T-helper 22 cell (primary cell): ENCODE data around the gene HSBP1L1.
"Not testable (repeated sequence)": the region's sequence is repeated elsewhere in the genome, so short reads cannot be mapped to it uniquely, and the experiment has no call there.

ENCODE experiments used
- DNase-seq: peaks from one replicate; pipeline ENCODE4 v3.0.0-alpha.2; 2020; ENCODE audit warnings: low read depth

The HSBP1L1 gene

DNA sequence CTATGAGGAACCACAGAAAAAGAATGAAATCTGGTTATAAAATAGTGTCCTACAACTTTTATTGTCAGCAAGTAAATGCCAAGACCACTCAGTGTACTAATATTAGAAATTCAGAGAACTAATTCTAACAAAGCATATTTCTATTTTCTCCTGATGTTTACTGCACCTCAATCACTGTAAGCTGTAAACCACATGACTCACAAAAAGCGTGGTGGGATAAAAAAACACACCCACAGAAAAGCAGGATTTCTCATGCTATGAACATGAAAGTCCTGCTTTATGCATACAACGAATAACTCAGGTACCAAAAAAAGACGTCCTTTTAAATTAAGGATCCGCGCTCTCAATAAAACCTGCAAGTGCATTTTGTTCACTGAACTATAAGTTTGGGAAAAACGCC, 23.1 kb downstream of the HSBP1L1 start:
- no peak for DNase-seq

DNA sequence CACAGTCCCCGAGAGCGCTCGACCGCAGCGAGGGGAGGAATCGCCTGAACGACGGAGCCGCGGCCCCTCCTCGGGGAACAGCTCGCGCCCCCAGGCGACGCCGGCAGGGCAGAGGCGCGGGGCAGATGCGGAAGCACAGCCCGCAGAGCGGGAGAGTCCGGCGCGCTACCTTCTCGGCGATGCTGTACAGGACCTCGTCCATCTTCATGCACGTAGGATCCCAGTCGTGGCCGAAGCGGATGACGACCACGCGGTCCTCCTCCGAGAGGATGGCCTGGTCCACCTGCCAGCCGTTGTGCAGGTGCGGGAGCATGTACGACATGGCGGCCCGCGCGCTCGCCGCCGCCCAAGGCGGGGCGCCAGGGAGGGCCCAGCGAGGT, 23.6 kb downstream of the HSBP1L1 start:
- DNase-seq, result peak; percentile 37

DNA sequence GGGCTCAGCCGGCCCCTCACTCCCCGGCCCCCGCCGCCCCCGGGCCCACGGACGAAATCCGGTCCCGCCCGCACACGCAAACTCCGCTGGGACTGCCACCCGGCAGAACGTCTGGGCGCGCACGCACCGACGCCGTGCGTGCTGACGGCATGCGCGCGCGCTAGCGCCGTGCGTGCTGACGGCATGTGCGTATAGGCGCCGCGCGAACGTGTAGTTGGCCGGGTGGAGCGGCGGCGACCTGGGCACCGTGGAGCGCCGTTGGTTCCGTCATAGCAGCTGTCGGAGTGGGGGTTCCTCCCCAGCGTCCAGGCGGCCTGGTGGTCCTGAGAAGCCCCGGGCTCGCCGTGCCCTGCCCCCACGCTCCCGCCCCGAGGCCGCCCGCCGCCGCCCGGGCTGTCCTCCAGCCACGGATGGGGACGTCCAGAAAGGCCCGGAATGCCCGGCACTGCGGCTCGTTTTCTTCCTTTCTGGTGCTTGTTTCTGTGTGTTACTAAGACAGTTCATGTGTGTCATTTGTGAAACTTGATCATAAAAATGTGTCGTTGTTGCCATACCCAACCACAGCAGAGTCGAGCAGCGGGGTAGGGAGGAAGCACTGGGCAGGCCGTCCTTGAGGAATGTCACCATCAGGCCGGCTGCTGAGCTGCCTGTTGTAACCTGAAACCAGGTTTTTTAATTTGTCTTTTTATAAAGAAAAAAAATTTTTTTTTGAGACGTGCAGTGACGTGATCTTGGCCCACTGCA, 24.2 kb downstream of the HSBP1L1 start, which contains the start of gene TXNL4A:
Gene TXNL4A, minus strand, starts transcription at position 113 of the 744 bp plus-strand sequence. CDS start 171 bp downstream, outside the sequence.
- peak; percentile 68 for DNase-seq

- DNase-seq, result no peak
Measured at GRCh38 chr18:79989195-79989497, 24.7 kb downstream of the HSBP1L1 start.

DNA sequence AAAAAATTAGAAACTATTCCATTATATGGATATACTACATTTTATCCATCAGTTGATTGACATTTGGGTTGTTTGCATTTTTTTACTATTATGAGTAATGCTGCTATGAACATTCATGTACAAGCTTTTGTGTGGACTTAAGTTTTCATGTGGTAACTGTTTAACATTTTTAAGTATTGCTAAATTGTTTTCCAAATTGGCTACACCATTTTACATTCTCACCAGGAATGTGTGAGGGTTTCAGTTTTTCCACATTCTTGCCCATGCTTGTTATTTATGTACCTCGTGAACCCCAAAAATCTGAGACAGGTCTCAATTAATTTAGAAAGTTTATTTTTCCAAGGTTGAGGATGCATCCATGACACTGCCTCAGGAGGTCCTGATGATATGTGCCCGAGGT, 27.1 kb downstream of the HSBP1L1 start:
- no peak for DNase-seq

DNA sequence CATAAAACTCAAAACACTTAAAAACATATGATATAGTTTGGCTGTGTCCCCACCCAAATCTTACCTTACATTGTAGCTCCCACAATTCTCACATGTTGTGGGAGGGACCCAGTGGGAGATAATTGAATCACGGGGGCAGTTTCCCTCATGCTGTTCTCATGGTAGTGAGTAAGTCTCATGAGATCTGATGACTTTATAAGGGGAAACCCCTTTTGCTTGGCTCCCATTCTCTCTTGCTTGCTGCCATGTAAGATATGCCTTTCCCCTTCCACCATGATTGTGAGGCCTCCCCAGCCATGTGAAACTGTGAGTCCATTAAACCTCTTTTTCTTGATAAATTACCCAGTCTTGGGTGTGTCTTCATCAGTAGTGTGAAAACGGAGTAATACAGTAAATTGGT, 35.3 kb downstream of the HSBP1L1 start:
- not testable (repeated sequence) for DNase-seq

DNA sequence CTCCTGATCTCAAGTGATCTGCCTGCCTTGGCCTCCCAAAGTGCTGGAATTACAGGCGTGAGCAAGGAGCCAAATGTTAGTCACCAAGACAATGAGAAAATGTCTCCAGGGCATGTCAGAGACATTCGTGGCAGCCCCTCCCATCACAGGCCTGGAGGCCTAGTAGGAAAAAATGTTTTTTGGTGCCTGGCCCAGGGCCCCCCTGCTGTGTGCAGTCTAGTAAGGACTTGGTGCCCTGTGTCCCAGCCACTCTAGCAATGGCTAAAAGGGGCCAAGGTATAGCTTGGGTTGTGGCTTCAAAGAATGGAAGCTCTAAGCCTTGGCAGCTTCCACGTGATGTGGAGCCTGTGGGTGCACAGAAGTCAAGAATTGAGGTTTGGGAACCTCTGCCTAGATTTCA, 36.4 kb downstream of the HSBP1L1 start:
- DNase-seq, result no peak

GRCh38 chr18:80002468-80002867, 38.0 kb downstream of the HSBP1L1 start:
- DNase-seq, result no peak

DNA sequence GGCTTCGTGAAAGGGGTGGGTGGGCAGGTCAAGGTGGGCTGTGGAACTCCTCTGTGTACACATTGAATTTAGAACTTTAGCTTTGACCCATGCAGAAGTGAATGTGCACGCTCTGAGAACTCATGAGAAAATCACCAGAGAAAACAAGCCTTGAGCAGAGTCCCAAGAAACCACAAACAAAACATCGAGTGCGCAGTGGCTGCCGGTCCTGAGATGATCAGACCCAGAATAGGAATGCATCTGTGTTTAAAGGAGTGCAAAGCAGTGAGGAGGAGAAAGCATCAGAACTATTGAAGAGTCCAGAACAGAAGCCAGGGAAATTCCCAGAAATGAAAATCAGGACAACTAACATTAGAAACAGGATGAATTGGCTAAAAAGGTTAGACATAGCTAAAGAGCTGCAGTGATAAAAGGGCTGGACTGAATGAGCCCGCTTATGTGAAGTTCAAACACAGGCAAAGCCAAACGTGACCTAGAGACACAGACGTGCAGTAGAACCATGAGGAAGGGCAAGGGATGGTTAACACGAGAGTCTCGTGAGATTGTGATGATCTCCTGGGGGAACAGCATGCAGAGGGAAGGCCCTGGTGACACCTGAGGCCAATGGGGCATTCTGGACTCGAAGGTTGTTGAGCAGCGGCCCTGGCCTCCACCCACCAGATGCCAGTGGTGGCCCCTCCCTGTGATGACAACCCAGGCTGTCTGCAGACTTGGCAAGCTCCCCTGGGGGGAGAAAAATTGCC, 40.3 kb downstream of the HSBP1L1 start:
- no peak for DNase-seq

DNA sequence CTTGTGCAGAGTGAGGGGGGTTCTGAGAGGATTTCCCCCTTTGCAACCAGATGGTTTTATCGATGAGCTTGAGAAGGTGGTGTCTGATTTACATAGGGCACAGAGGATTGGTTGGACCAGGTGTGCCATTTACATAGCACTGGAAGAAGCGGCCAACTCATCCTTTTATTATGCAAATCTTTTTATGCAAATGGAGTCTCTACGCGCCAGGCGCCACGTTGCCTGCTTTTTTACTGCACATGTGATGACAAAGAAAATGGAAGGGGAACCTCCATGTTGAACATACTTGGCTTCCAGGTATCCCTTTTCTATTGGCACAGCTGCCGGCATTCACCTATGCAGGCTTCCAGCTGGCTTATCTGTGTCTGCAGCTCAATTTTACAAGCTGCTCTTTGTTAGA, 42.3 kb downstream of the HSBP1L1 start:
- no peak for DNase-seq

GRCh38 chr18:80009661-80010550, 45.5 kb downstream of the HSBP1L1 start:
- no peak for DNase-seq

- DNase-seq, result no peak
Measured at GRCh38 chr18:80010551-80010906, 46.1 kb downstream of the HSBP1L1 start.

DNA sequence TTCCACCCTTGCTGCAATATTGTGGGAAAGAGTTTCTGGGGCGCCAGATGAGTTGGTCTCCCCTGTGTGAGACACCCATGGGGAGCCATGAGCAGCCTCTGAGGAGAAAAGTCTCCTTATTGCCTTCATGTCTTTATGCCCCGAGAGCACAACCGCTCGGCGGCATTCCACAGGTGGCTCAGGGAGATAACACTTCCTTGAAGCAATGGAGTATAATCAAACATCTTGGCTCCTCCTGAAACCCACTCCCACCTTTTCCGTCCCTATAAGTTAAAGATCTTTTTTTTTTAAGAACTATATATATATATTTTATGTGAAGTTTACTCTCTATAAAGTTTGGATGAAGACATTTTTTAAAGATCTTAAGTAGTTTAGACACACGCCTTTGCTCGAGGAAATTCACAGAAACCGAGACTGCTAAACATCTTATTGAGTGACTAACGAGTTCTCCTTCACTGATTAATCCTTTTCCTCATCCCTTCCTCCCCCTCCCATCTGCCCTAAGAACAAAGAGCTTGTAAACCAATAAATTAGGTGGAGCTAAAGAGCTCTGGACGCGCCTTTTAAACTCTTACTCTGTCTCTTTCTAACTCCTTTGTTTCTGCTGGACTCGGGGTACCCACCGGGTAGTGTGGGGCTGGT, 47.2 kb downstream of the HSBP1L1 start:
- not testable (repeated sequence) for DNase-seq

GRCh38 chr18:80012714-80013113, 48.3 kb downstream of the HSBP1L1 start:
- DNase-seq, result no peak
